Measurements from ENCODE around the gene ZNF362.

Gene ZNF362

GRCh38 chr1:33300673-33301072 lies 44.4 kb downstream of the ZNF362 start:
- no peak overlapping the region for H3K4me2 ChIP-seq (ENCODE audit: low read length)
- H3K36me3 ChIP-seq (ENCODE audit: control insufficient read depth, insufficient read depth, low read length) = peaks cover 4% of the 10 kb centered on the region
- H3K27me3 ChIP-seq (ENCODE audit: insufficient read depth, low read length, poor library complexity) = no peaks in the 10 kb centered on the region
- DNase-seq = no peak
- no peak overlapping the region for H3K9ac ChIP-seq (ENCODE audit: low read length)
- H2BK5ac ChIP-seq (ENCODE audit: low read length) = no peak overlapping the region
- no peak overlapping the region for H3K4me3 ChIP-seq (ENCODE audit: low read length)
- H3K79me2 ChIP-seq (ENCODE audit: control insufficient read depth, insufficient read depth, low read length) = no peaks in the 10 kb centered on the region
- no peak overlapping the region for H3K56ac ChIP-seq (ENCODE audit: low read length)
- H3K4ac ChIP-seq (ENCODE audit: low read depth, low read length) = no peak overlapping the region
- no peak overlapping the region for H3K18ac ChIP-seq (ENCODE audit: low read length)
- no peak overlapping the region for H2AK5ac ChIP-seq (ENCODE audit: low read length)
- H3K4me1 ChIP-seq (ENCODE audit: control insufficient read depth, low read depth, low read length) = no peaks in the 10 kb centered on the region
- H3K23ac ChIP-seq (ENCODE audit: low read length) = no peak overlapping the region
- H3K27ac ChIP-seq (ENCODE audit: low read depth, low read length) = no peak overlapping the region
- H4K5ac ChIP-seq (ENCODE audit: low read length) = no peak overlapping the region
- no peak overlapping the region for H2BK15ac ChIP-seq (replicated peaks; ENCODE audit: low read depth)
- no peak overlapping the region for H4K8ac ChIP-seq (ENCODE audit: low read depth, low read length)
- no peak overlapping the region for H2BK120ac ChIP-seq (ENCODE audit: low read depth, low read length)
- H3K79me1 ChIP-seq (ENCODE audit: low read length) = no peaks in the 10 kb centered on the region
- WGBS (ENCODE audit: extremely low coverage, insufficient coverage, low lambda C conversion rate) = no CpG with 5 or more reads among the region's 5 CpGs

GRCh38 chr1:33301273-33301984 lies 45.1 kb downstream of the ZNF362 start:
- no peak for DNase-seq
- WGBS (ENCODE audit: extremely low coverage, insufficient coverage, low lambda C conversion rate) = no CpG with 5 or more reads among the region's 4 CpGs
- H3K18ac ChIP-seq (ENCODE audit: low read length) = no peak overlapping the region
- no peak overlapping the region for H2BK5ac ChIP-seq (ENCODE audit: low read length)
- peaks cover 6% of the 10 kb centered on the region for H3K27me3 ChIP-seq (ENCODE audit: insufficient read depth, low read length, poor library complexity)
- no peak overlapping the region for H4K8ac ChIP-seq (ENCODE audit: low read depth, low read length)
- no peak overlapping the region for H2BK120ac ChIP-seq (ENCODE audit: low read depth, low read length)
- no peaks in the 10 kb centered on the region for H3K4me1 ChIP-seq (ENCODE audit: control insufficient read depth, low read depth, low read length)
- H3K79me2 ChIP-seq (ENCODE audit: control insufficient read depth, insufficient read depth, low read length) = no peaks in the 10 kb centered on the region
- no peak overlapping the region for H3K4me3 ChIP-seq (ENCODE audit: low read length)
- no peak overlapping the region for H2BK15ac ChIP-seq (replicated peaks; ENCODE audit: low read depth)
- H3K27ac ChIP-seq (ENCODE audit: low read depth, low read length) = no peak overlapping the region
- no peak overlapping the region for H3K56ac ChIP-seq (ENCODE audit: low read length)
- no peak overlapping the region for H3K9ac ChIP-seq (ENCODE audit: low read length)
- no peak overlapping the region for H3K4me2 ChIP-seq (ENCODE audit: low read length)
- H3K4ac ChIP-seq (ENCODE audit: low read depth, low read length) = no peak overlapping the region
- no peaks in the 10 kb centered on the region for H3K79me1 ChIP-seq (ENCODE audit: low read length)
- no peak overlapping the region for H4K5ac ChIP-seq (ENCODE audit: low read length)
- H2AK5ac ChIP-seq (ENCODE audit: low read length) = no peak overlapping the region
- H3K36me3 ChIP-seq (ENCODE audit: control insufficient read depth, insufficient read depth, low read length) = peaks cover 1% of the 10 kb centered on the region
- H3K23ac ChIP-seq (ENCODE audit: low read length) = no peak overlapping the region

GRCh38 chr1:33302325-33302724 lies 46.0 kb downstream of the ZNF362 start:
- Histone ChIP-seq H3K4me2 (ENCODE audit: low read length) (no peak overlapping the region), H2BK15ac (replicated peaks; ENCODE audit: low read depth) (no peak overlapping the region), H2AK5ac (ENCODE audit: low read length) (no peak overlapping the region), H3K27me3 (ENCODE audit: insufficient read depth, low read length, poor library complexity) (peaks cover 8% of the 10 kb centered on the region), H3K9ac (ENCODE audit: low read length) (no peak overlapping the region), H3K56ac (ENCODE audit: low read length) (no peak overlapping the region), H3K4me3 (ENCODE audit: low read length) (no peak overlapping the region), H3K27ac (ENCODE audit: low read depth, low read length) (no peak overlapping the region), H3K79me1 (ENCODE audit: low read length) (no peaks in the 10 kb centered on the region), H4K8ac (ENCODE audit: low read depth, low read length) (no peak overlapping the region), H4K5ac (ENCODE audit: low read length) (no peak overlapping the region), H3K23ac (ENCODE audit: low read length) (no peak overlapping the region), H2BK5ac (ENCODE audit: low read length) (no peak overlapping the region), H3K18ac (ENCODE audit: low read length) (no peak overlapping the region), H3K36me3 (ENCODE audit: control insufficient read depth, insufficient read depth, low read length) (peaks cover 1% of the 10 kb centered on the region), H3K79me2 (ENCODE audit: control insufficient read depth, insufficient read depth, low read length) (no peaks in the 10 kb centered on the region), H2BK120ac (ENCODE audit: low read depth, low read length) (no peak overlapping the region), H3K4me1 (ENCODE audit: control insufficient read depth, low read depth, low read length) (no peaks in the 10 kb centered on the region), H3K4ac (ENCODE audit: low read depth, low read length) (no peak overlapping the region)
- WGBS (ENCODE audit: extremely low coverage, insufficient coverage, low lambda C conversion rate) = no CpG with 5 or more reads among the region's 1 CpG
- no peak for DNase-seq

- Histone ChIP-seq H3K27me3 (ENCODE audit: insufficient read depth, low read length, poor library complexity) (peaks cover 8% of the 10 kb centered on the region), H3K9ac (ENCODE audit: low read length) (no peak overlapping the region), H3K4me1 (ENCODE audit: control insufficient read depth, low read depth, low read length) (no peaks in the 10 kb centered on the region), H3K79me2 (ENCODE audit: control insufficient read depth, insufficient read depth, low read length) (no peaks in the 10 kb centered on the region), H2BK5ac (ENCODE audit: low read length) (no peak overlapping the region), H2AK5ac (ENCODE audit: low read length) (no peak overlapping the region), H2BK15ac (replicated peaks; ENCODE audit: low read depth) (no peak overlapping the region), H3K79me1 (ENCODE audit: low read length) (no peaks in the 10 kb centered on the region), H3K56ac (ENCODE audit: low read length) (no peak overlapping the region), H3K4me3 (ENCODE audit: low read length) (no peak overlapping the region), H2BK120ac (ENCODE audit: low read depth, low read length) (no peak overlapping the region), H3K18ac (ENCODE audit: low read length) (no peak overlapping the region), H3K27ac (ENCODE audit: low read depth, low read length) (no peak overlapping the region), H3K4ac (ENCODE audit: low read depth, low read length) (no peak overlapping the region), H3K36me3 (ENCODE audit: control insufficient read depth, insufficient read depth, low read length) (no peaks in the 10 kb centered on the region), H3K23ac (ENCODE audit: low read length) (no peak overlapping the region), H3K4me2 (ENCODE audit: low read length) (no peak overlapping the region), H4K8ac (ENCODE audit: low read depth, low read length) (no peak overlapping the region), H4K5ac (ENCODE audit: low read length) (no peak overlapping the region)
- DNase-seq = peak; percentile 40
- no CpG with 5 or more reads among the region's 5 CpGs for WGBS (ENCODE audit: extremely low coverage, insufficient coverage, low lambda C conversion rate)
Measured at GRCh38 chr1:33305016-33305415, 48.7 kb downstream of the ZNF362 start.

GRCh38 chr1:33305816-33306652 lies 49.7 kb downstream of the ZNF362 start:
- Histone ChIP-seq H3K18ac (ENCODE audit: low read length) (no peak overlapping the region), H4K5ac (ENCODE audit: low read length) (no peak overlapping the region), H4K8ac (ENCODE audit: low read depth, low read length) (no peak overlapping the region), H3K79me2 (ENCODE audit: control insufficient read depth, insufficient read depth, low read length) (no peaks in the 10 kb centered on the region), H2AK5ac (ENCODE audit: low read length) (no peak overlapping the region), H2BK120ac (ENCODE audit: low read depth, low read length) (no peak overlapping the region), H3K79me1 (ENCODE audit: low read length) (no peaks in the 10 kb centered on the region), H3K36me3 (ENCODE audit: control insufficient read depth, insufficient read depth, low read length) (no peaks in the 10 kb centered on the region), H3K4ac (ENCODE audit: low read depth, low read length) (no peak overlapping the region), H3K9ac (ENCODE audit: low read length) (no peak overlapping the region), H3K4me1 (ENCODE audit: control insufficient read depth, low read depth, low read length) (no peaks in the 10 kb centered on the region), H3K4me3 (ENCODE audit: low read length) (no peak overlapping the region), H2BK5ac (ENCODE audit: low read length) (no peak overlapping the region), H3K4me2 (ENCODE audit: low read length) (peak overlapping the region; percentile 10), H3K27ac (ENCODE audit: low read depth, low read length) (no peak overlapping the region), H3K56ac (ENCODE audit: low read length) (peak overlapping the region; percentile 29), H2BK15ac (replicated peaks; ENCODE audit: low read depth) (no peak overlapping the region), H3K27me3 (ENCODE audit: insufficient read depth, low read length, poor library complexity) (peaks cover 8% of the 10 kb centered on the region), H3K23ac (ENCODE audit: low read length) (no peak overlapping the region)
- no peak for DNase-seq
- 100% methylated on average over 1 of the region's 20 CpGs for WGBS (ENCODE audit: extremely low coverage, insufficient coverage, low lambda C conversion rate)
